ENCODE measurements around the gene CDH15. TPM values are rescaled to one million over a fixed set of nuclear protein-coding genes. Genes with fewer than 3 reads are reported as not detected.
A peak's percentile ranks its signal among the peaks of the same experiment; 100 is the strongest.

CDH15 gene
- total RNA-seq, 2 experiments from 2014 or later, result not detected

DNA sequence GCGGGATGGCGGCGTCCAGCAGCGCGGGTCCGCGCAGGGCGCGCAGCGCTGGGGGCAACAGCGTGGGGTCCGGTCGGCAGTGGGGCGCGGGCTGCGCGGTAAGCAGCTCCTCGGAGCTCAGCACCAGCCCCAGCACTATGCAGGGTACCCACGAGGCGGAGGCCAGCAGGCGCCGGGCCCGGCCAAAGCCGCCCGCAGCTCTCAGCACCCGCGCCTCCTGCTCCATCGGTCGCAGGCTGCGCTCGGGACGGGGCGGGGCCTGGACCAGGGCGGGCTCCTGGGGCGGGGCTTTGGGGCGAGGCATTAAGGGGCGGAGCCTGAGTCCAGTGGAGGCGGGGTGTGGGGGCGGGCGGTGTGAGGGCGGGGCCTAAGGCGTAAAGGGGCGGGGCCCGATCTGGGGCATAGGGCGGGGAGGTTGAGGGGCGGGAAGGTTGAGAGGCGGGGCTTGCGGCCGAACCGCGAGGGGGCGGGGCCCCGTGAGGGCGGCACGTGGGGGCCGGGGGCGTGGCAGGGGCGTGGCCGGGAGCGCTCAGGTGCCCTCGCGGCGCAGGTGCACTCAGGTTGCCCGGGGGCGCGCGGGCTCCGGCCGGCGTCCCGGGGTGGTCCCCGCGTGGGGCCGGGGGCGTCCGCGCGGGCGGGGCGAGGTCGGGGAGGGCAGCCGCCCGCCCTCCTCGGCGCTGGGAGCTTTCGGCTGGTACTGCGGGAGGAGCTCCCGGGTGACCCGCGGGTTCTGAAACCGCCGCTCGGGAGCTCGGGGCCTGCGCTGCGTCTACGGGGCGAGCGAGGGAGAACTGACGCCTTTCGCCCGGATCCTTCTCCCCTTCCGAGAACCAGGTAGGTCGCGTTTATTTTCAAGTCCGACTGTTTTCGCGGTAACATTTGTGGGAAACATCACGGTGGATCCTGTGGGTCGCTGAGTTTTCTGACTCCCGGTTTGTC, 30.2 kb downstream of the CDH15 start:
- Histone ChIP-seq H3K27ac (ENCODE audit: low read depth in 1 of 2, low read length in 2 of 2) (no peak overlapping the region), H3K9me3 (ENCODE audit: control insufficient read depth in 1 of 2, insufficient read depth in 1 of 2, low read length in 2 of 2) (peaks cover 0 to 20% of the 10 kb centered on the region in 2 experiments), H3K36me3 (ENCODE audit: insufficient read depth, low read length) (no peaks in the 10 kb centered on the region), H3K27me3 (ENCODE audit: control insufficient read depth in 1 of 2, insufficient read depth in 2 of 2, low read length in 2 of 2) (peaks cover 28 to 49% of the 10 kb centered on the region in 2 experiments), H3K4me1 (ENCODE audit: insufficient read depth, low read length) (peaks cover 20% of the 10 kb centered on the region), H3K4me3 (ENCODE audit: low read length) (peak overlapping the region; percentile 26)
- intact Hi-C loops (cut with DNase I, micrococcal nuclease), result no loop called here
- ChIA-PET POLR2A (interaction anchor here (1.1 kb wide), 1 partner anchor 9 kb away, joined by 4 read pairs; no protein-coding TSS in a partner anchor), CTCF (no interaction called here)
- H3K4me3 Mint-ChIP-seq, result peak overlapping the region; percentile 68
- no peaks in the 10 kb centered on the region for H3K9me3 Mint-ChIP-seq
- no peak overlapping the region for H3K27ac Mint-ChIP-seq
- TF ChIP-seq, protein P1, sequence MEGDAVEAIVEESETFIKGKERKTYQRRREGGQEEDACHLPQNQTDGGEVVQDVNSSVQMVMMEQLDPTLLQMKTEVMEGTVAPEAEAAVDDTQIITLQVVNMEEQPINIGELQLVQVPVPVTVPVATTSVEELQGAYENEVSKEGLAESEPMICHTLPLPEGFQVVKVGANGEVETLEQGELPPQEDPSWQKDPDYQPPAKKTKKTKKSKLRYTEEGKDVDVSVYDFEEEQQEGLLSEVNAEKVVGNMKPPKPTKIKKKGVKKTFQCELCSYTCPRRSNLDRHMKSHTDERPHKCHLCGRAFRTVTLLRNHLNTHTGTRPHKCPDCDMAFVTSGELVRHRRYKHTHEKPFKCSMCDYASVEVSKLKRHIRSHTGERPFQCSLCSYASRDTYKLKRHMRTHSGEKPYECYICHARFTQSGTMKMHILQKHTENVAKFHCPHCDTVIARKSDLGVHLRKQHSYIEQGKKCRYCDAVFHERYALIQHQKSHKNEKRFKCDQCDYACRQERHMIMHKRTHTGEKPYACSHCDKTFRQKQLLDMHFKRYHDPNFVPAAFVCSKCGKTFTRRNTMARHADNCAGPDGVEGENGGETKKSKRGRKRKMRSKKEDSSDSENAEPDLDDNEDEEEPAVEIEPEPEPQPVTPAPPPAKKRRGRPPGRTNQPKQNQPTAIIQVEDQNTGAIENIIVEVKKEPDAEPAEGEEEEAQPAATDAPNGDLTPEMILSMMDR (IDR thresholded peaks at IDR 0.05), result no peak
- ATAC-seq (ENCODE audit: poor library complexity) (peak; percentile 92), DNase-seq (peak; percentile 71 to 87 (median 77))
- H3K27me3 Mint-ChIP-seq, result peaks cover 51% of the 10 kb centered on the region
- no peaks in the 10 kb centered on the region for H3K36me3 Mint-ChIP-seq (ENCODE audit: low read depth)
- H3K4me1 Mint-ChIP-seq (ENCODE audit: low read depth), result peaks cover 15% of the 10 kb centered on the region

DNA sequence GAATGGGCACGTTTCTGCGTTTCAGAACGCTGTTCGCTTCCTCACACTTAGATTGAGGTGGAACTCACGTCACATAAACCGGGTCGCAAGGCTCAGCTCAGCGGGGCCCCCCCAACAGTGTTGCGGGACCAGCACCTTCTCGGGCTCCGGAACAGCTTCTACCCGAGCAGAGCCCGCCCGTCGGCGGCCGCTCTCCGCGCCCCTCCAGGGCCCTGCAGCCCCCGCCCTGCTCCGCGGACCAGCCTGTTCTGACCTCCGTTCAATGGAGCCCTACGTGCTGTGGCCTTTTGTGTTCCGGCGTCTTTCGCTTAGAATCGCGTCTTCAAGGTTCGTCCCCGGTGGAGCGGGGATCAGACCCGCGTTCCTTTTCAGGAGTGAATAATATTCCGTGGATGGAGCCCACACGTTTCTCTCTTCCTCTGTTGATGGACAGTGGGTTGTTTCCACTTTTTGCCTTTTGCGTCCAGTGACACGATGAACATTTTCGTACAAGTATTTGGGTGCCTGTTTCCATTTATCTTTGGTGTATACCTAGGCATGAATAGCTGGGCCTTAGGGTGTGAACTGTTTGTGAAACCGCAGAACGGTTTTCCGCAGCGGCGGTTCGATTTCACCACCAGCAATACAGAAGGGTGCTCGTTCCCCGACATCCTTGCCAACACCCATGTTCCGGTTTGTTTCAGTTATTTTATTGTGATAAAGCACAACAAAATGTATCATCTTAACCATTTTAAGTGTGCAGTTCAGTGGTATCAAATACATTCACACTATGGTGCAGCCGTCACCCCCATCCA, 31.1 kb downstream of the CDH15 start:
- Mint-ChIP-seq H3K9me3 (no peaks in the 10 kb centered on the region), H3K4me3 (peak overlapping the region; percentile 68), H3K27ac (peak overlapping the region; percentile 4), H3K27me3 (peaks cover 60% of the 10 kb centered on the region), H3K36me3 (ENCODE audit: low read depth) (no peaks in the 10 kb centered on the region), H3K4me1 (ENCODE audit: low read depth) (peaks cover 15% of the 10 kb centered on the region)
- intact Hi-C loops (cut with DNase I, micrococcal nuclease), result no loop called here
- no peak for ATAC-seq (ENCODE audit: poor library complexity)
- Histone ChIP-seq H3K4me3 (ENCODE audit: low read length) (peak overlapping the region; percentile 26), H3K4me1 (ENCODE audit: insufficient read depth, low read length) (peaks cover 20% of the 10 kb centered on the region), H3K36me3 (ENCODE audit: insufficient read depth, low read length) (no peaks in the 10 kb centered on the region), H3K27me3 (ENCODE audit: control insufficient read depth in 1 of 2, insufficient read depth in 2 of 2, low read length in 2 of 2) (peaks cover 29 to 49% of the 10 kb centered on the region in 2 experiments), H3K27ac (ENCODE audit: low read depth in 1 of 2, low read length in 2 of 2) (no peak overlapping the region), H3K9me3 (ENCODE audit: control insufficient read depth in 1 of 2, insufficient read depth in 1 of 2, low read length in 2 of 2) (peaks cover 0 to 20% of the 10 kb centered on the region in 2 experiments)
- CTCF ChIA-PET, result no interaction called here
- POLR2A ChIA-PET, result interaction anchor here (1.1 kb wide), 1 partner anchor 10 kb away, joined by 4 read pairs; no protein-coding TSS in a partner anchor
- TF ChIP-seq, protein P1 (IDR thresholded peaks at IDR 0.05), result no peak
- DNase-seq, result peak in 1 of 14 experiments; percentile 23

DNA sequence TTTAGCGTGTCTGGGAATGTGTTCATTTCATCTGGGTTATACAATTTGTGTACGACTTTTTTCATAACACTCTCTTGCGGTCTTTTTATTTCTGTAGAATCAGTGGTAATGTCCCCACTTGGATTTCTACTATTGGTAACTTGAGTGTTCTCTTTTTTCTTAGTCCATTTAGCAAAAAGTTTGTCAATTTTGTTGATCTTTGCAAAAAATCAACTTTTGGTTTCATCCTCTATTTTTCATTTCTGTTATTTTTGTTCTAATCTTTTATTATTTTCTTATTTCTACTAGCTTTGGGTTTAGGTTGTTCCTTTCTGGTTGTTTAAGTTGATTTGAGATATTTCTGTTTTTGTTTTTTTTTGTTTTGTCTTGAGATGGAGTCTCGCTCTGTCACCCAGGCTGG, 36.4 kb downstream of the CDH15 start:
- ATAC-seq (ENCODE audit: poor library complexity) (no peak), DNase-seq (no peak)
- Mint-ChIP-seq H3K36me3 (ENCODE audit: low read depth) (no peaks in the 10 kb centered on the region), H3K27me3 (peaks cover 49% of the 10 kb centered on the region), H3K4me1 (ENCODE audit: low read depth) (peaks cover 4% of the 10 kb centered on the region), H3K27ac (no peak overlapping the region), H3K4me3 (no peak overlapping the region), H3K9me3 (no peaks in the 10 kb centered on the region)
- intact Hi-C loops (cut with DNase I, micrococcal nuclease), result no loop called here
- TF ChIP-seq, protein P1 (IDR thresholded peaks at IDR 0.05), result no peak
- H3K4me1 ChIP-seq (ENCODE audit: insufficient read depth, low read length), result no peaks in the 10 kb centered on the region
- no peaks in the 10 kb centered on the region for H3K36me3 ChIP-seq (ENCODE audit: insufficient read depth, low read length)
- no peaks in the 10 kb centered on the region for H3K9me3 ChIP-seq (ENCODE audit: control insufficient read depth in 1 of 2, insufficient read depth in 1 of 2, low read length in 2 of 2)
- POLR2A ChIA-PET, result no interaction called here
- CTCF ChIA-PET, result no interaction called here
- peaks cover 17 to 38% of the 10 kb centered on the region in 2 experiments for H3K27me3 ChIP-seq (ENCODE audit: control insufficient read depth in 1 of 2, insufficient read depth in 2 of 2, low read length in 2 of 2)
- no peak overlapping the region for H3K4me3 ChIP-seq (ENCODE audit: low read length)
- H3K27ac ChIP-seq (ENCODE audit: low read depth in 1 of 2, low read length in 2 of 2), result no peak overlapping the region
